ENCODE results near the gene RAB44. TPM values are rescaled to one million over a fixed set of nuclear protein-coding genes. Genes with fewer than 3 reads are reported as not detected.

The RAB44 gene
- total and polyA plus RNA-seq, 9 of the 15 experiments (the other 6 are each of a cell fraction or from before 2014, with no cell fraction given), result not detected

- no peak overlapping the region for H3K4me3 ChIP-seq
- H2AFZ ChIP-seq (ENCODE audit: low read depth, low read length), result no peak overlapping the region
- FAIRE-seq, result no peak
- no peaks in the 10 kb centered on the region for H3K36me3 ChIP-seq (ENCODE audit: control insufficient read depth, insufficient read depth, low read length)
- no TSS peak for BruUV-seq (replicated peaks)
- in situ Hi-C loops (cut with MboI), result loop anchor here (10.0 kb wide), 1 partner anchor 129 kb away; no protein-coding TSS in a partner anchor
- ChIA-PET POLR2A (interaction anchor here (0.6 to 2.0 kb wide), 7 partner anchors 8 to 311 kb away, joined by 3 to 6 read pairs (median 3); no protein-coding TSS in a partner anchor), CTCF (ENCODE audit: low intra/inter-chr PET ratio) (no interaction called here)
- no peaks in the 10 kb centered on the region for H3K9me3 ChIP-seq (replicated peaks; ENCODE audit: control insufficient read depth, insufficient read depth, low read depth, low read length)
- 18% methylated on average over 6 of the region's 7 CpGs for WGBS (ENCODE audit: insufficient coverage, low coverage, missing lambda C conversion rate)
- H3K9ac ChIP-seq (ENCODE audit: insufficient read depth in 1 of 2, low read depth in 2 of 2, low read length in 2 of 2), result no peak overlapping the region
- no peak for TF ChIP-seq DACH1 (IDR thresholded peaks at IDR 0.05; ENCODE audit: partially characterized antibody)
- TF ChIP-seq MXI1 (IDR thresholded peaks at IDR 0.05; ENCODE audit: low read depth, low read length), result no peak
- TF ChIP-seq CBX1 (IDR thresholded peaks at IDR 0.05; ENCODE audit: low read depth), result no peak
- TF ChIP-seq ZEB2 (IDR thresholded peaks at IDR 0.05), result no peak
- TF ChIP-seq, protein P1, sequence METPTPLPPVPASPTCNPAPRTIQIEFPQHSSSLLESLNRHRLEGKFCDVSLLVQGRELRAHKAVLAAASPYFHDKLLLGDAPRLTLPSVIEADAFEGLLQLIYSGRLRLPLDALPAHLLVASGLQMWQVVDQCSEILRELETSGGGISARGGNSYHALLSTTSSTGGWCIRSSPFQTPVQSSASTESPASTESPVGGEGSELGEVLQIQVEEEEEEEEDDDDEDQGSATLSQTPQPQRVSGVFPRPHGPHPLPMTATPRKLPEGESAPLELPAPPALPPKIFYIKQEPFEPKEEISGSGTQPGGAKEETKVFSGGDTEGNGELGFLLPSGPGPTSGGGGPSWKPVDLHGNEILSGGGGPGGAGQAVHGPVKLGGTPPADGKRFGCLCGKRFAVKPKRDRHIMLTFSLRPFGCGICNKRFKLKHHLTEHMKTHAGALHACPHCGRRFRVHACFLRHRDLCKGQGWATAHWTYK (CRISPR knock-in tag; IDR thresholded peaks at IDR 0.05), result no peak
- TF ChIP-seq ZNF780A (CRISPR knock-in tag; IDR thresholded peaks at IDR 0.05), result no peak
- ATAC-seq, result no peak
- intact Hi-C loops (cut with micrococcal nuclease), result no loop called here
- no peak overlapping the region for H3K27ac ChIP-seq (ENCODE audit: extremely low read depth, low read depth, low read length)
- H3K9me1 ChIP-seq (ENCODE audit: control insufficient read depth, insufficient read depth, low read length), result no peaks in the 10 kb centered on the region
- no peaks in the 10 kb centered on the region for H3K79me2 ChIP-seq (ENCODE audit: control insufficient read depth, insufficient read depth, low read length)
- H3K27me3 ChIP-seq (ENCODE audit: control insufficient read depth in 2 of 2, insufficient read depth in 2 of 2, low read length in 2 of 2), result peaks cover 0 to 15% of the 10 kb centered on the region in 2 experiments; a peak in 2 of 5 replicates
- no peak for DNase-seq (ENCODE audit: extremely low read depth in 1 of 4, low spot score in 3 of 4)
- H3K4me1 ChIP-seq (replicated peaks in 1 of 2; ENCODE audit: control insufficient read depth in 2 of 2, insufficient read depth in 2 of 2, low read length in 2 of 2), result peaks cover 0 to 4% of the 10 kb centered on the region in 2 experiments; a peak in 3 of 5 replicates
- peaks cover 11% of the 10 kb centered on the region; the same call in 1 of the 2 replicates for H4K20me1 ChIP-seq (replicated peaks; ENCODE audit: control insufficient read depth, insufficient read depth, low read length)
- no peak overlapping the region for H3K4me2 ChIP-seq (ENCODE audit: insufficient read depth, low read length)
Measured at GRCh38 chr6:36753671-36754405, 56.2 kb downstream of the RAB44 start.

Data from K562 (cell line).